Measurements from ENCODE around the gene RBM38.

Gene RBM38

DNA sequence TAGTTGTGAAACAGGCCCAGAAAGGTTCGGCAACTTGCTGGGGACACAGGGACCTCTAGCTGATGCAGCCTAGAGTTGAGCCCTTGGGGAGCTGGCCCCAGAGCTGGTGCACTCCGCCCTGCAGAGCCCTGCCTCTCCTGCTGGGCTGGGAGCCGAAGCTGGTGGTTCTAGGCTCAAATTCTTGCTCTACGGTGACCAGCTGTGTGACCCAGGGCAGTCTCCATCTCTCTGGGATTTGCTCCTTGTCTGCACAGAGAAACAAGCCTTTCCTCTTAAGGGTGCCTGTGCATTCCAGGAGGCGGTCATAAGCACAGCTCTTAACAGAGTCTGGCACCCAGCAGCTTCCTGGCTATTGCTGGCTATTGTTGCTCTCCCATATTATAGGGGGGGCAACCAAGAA lies 47.4 kb downstream of the RBM38 start:
- TF ChIP-seq, protein P1, sequence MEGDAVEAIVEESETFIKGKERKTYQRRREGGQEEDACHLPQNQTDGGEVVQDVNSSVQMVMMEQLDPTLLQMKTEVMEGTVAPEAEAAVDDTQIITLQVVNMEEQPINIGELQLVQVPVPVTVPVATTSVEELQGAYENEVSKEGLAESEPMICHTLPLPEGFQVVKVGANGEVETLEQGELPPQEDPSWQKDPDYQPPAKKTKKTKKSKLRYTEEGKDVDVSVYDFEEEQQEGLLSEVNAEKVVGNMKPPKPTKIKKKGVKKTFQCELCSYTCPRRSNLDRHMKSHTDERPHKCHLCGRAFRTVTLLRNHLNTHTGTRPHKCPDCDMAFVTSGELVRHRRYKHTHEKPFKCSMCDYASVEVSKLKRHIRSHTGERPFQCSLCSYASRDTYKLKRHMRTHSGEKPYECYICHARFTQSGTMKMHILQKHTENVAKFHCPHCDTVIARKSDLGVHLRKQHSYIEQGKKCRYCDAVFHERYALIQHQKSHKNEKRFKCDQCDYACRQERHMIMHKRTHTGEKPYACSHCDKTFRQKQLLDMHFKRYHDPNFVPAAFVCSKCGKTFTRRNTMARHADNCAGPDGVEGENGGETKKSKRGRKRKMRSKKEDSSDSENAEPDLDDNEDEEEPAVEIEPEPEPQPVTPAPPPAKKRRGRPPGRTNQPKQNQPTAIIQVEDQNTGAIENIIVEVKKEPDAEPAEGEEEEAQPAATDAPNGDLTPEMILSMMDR (IDR thresholded peaks at IDR 0.05), result no peak

- TF ChIP-seq, protein P1 (IDR thresholded peaks at IDR 0.05), result no peak
Observed at GRCh38 chr20:57439432-57439831, 48.2 kb downstream of the RBM38 start.

DNA sequence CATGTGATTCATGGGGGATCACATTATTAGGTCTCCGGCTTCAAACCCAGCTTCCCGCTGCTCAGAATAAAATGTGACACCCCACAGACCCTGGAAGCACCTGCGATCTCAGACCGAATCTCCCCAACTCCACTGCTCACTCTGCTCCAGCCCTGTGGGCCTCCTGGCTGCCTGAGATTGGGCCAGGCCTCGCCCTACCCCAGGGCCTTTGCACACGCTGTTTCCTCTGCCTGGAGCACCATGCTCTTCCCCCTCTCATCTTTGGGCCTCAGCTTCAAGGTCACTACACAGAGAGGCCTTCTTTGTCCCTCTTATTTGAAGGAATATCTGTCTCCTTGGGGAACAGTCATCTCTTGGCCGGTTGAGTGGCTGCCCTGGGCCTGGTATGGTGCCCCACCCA lies 48.8 kb downstream of the RBM38 start:
- TF ChIP-seq, protein P1 (IDR thresholded peaks at IDR 0.05), result no peak

- TF ChIP-seq, protein P1 (IDR thresholded peaks at IDR 0.05), result no peak
Observed at GRCh38 chr20:57440678-57441509, 49.7 kb downstream of the RBM38 start.

GRCh38 chr20:57441510-57442154 lies 50.4 kb downstream of the RBM38 start:
- TF ChIP-seq, protein P1 (IDR thresholded peaks at IDR 0.05), result no peak

DNA sequence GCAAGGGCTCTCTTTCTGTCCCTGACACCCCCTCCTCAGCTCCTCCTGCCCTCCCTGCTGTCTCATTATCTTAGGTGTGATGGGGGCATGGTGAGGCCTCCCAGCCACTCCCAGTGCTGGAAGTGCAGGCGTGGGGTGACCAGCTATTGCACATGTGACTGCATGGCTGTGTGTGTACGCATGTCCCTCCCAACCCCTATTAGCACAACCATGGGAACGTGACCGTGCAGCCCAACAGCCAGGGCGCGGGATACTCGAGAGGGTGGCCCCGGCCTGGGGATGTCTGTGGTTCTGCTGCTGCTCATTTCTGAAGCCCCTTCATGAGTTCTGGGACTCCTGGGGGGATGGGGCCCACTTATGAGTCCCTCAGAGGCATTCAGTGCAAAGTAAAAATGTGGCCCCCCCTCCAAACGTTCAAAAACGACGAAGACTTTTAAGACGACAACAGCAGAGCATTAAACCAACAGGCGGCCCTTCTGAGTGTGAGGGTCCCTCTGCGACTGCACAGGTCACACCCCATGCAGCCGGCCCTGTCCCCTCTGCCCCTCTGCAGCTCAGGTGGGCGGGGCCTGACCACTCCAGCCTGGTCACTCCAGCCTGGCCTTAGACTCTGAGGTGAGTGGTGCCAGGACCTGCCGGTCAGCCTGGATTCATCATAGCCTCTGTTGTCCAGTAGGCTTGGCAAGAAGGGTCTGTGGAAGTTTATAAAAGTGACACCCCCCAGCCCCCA lies 51.1 kb downstream of the RBM38 start:
- TF ChIP-seq, protein P1 (IDR thresholded peaks at IDR 0.05), result no peak

- TF ChIP-seq, protein P1 (IDR thresholded peaks at IDR 0.05), result no peak
Observed at GRCh38 chr20:57442888-57443239, 51.7 kb downstream of the RBM38 start.
